Astrocyte (in vitro differentiated cells and primary cell): Measurements from ENCODE around the gene YES1.

Experiments used
- CTCF ChIP-seq: IDR thresholded peaks from 2 replicates; pipeline ENCODE4 v1.5.1; 2011; ENCODE audit warnings: low read depth, mild to moderate bottlenecking, inconsistent platforms, low read length, moderate library complexity; ENCODE audit not compliant: insufficient read depth
- EZH2 ChIP-seq: IDR thresholded peaks from 2 replicates; pipeline ENCODE4 v1.6.1; 2012; ENCODE audit warnings: mild to moderate bottlenecking, low read length, inconsistent platforms; ENCODE audit not compliant: insufficient read depth

- TF ChIP-seq EZH2 (no peak), CTCF (no peak)
Observed at GRCh38 chr18:829432-829831, 17.4 kb upstream of the YES1 start.
